Aorta (tissue), 5 donors: ENCODE results near the gene MACROD2. TPM values are rescaled to one million over a fixed set of nuclear protein-coding genes. Genes with fewer than 3 reads are reported as not detected.
"Not testable (repeated sequence)": the region's sequence is repeated elsewhere in the genome, so short reads cannot be mapped to it uniquely, and the experiment has no call there.

Experiments used
- ATAC-seq: fragments of 200-7000 bp; cut with Tn5 transposase; one replicate; pipeline ENCODE4 v1.9.1; 2022; ENCODE audit warnings: moderate library complexity; ENCODE audit not compliant: low FRiP score
- DNase-seq, 2 donors: peaks; one replicate each; pipeline ENCODE4 v3.0.0-alpha.2; 2020
- H3K27ac ChIP-seq, 2 donors: one replicate each; pipeline ENCODE4 v1.5.1; 2013; ENCODE audit warnings: low read length in 2 of 2, mild to moderate bottlenecking in 2 of 2, moderate library complexity in 2 of 2, control low read depth in 1 of 2, inconsistent platforms in 1 of 2, low read depth in 1 of 2
- H3K27me3 ChIP-seq, 2 donors: one replicate each; pipeline ENCODE4 v1.6.1; 2013; ENCODE audit warnings: control low read depth in 1 of 2, low read length in 1 of 2, mild to moderate bottlenecking in 1 of 2, moderate library complexity in 1 of 2; ENCODE audit not compliant: insufficient read depth in 2 of 2, control insufficient read depth in 1 of 2
- H3K36me3 ChIP-seq, 2 donors: one replicate each; pipeline ENCODE4 v1.6.1; 2013; ENCODE audit warnings: control low read depth in 1 of 2, low read length in 1 of 2, mild to moderate bottlenecking in 1 of 2; ENCODE audit not compliant: insufficient read depth in 2 of 2, control insufficient read depth in 1 of 2
- H3K4me1 ChIP-seq, 2 donors: one replicate each; pipeline ENCODE4 v1.6.1; 2013; ENCODE audit warnings: low read length in 2 of 2, control low read depth in 1 of 2, mild to moderate bottlenecking in 1 of 2, moderate library complexity in 1 of 2; ENCODE audit not compliant: insufficient read depth in 2 of 2, control insufficient read depth in 1 of 2
- H3K4me3 ChIP-seq, 2 donors: one replicate each; pipeline ENCODE4 v1.5.1; 2013; ENCODE audit warnings: low read length in 2 of 2, control low read depth in 1 of 2, mild to moderate bottlenecking in 1 of 2
- H3K9me3 ChIP-seq: one replicate; pipeline ENCODE4 v1.6.1; 2013; ENCODE audit warnings: mild to moderate bottlenecking, low read length; ENCODE audit not compliant: control insufficient read depth
- WGBS, 2 donors: extraction: QIAGEN DNeasy Blood & Tissue Kit; methylation state at CpG; one replicate each; pipeline ENCODE4 v1.1.7; 2013; 5-methylcytosine and 5-hydroxymethylcytosine counted together
- intact Hi-C, 2 donors: fragments of 100-400 bp; cut with DNase I; formaldehyde crosslinking; loops; one replicate each; pipeline versions ENCODE4 v1.14.2 to v1.15.0; 2022
- polyA plus RNA-seq, 2 donors: library from polyadenylated mRNA; stranded (reverse); fragments of 200-250 nt; gene quantifications; one replicate each; pipeline ENCODE4 v1.2.3, GENCODE V29; 2013
- total RNA-seq, 2 donors: library from RNA; stranded (reverse); fragmentation: NEBNext Ultra II Directional; extraction: Animal tissue kit (Norgen Biotek cat#: 25700); gene quantifications; one replicate each; pipeline ENCODE4 v1.2.1, GENCODE V29; 2021
- donor health status: healthy with polysubstance abuse.
- donor health status: Bipolar disorder and iron deficiency.
- donor health status: DM: no; HTN: no; CAD: no.
- donor health status: DM: no; HTN: no; CAD: no.
- donor health status: DM: yes; HTN: yes; CAD: no.

Gene MACROD2
- total and polyA plus RNA-seq, 4 donors = 0.90 to 11.2 (median 4.8) TPM

GRCh38 chr20:15535863-15536262 lies 1540.5 kb downstream of the MACROD2 start:
- H3K36me3 ChIP-seq = no peaks in the 10 kb centered on the region
- WGBS, 2 donors = 90 to 93% methylated on average over 3 of the region's 3 CpGs
- no peaks in the 10 kb centered on the region for H3K4me1 ChIP-seq
- no peak overlapping the region for H3K4me3 ChIP-seq
- H3K9me3 ChIP-seq = no peaks in the 10 kb centered on the region
- H3K27ac ChIP-seq = no peak overlapping the region
- H3K27me3 ChIP-seq = no peaks in the 10 kb centered on the region
- no peak for ATAC-seq
- intact Hi-C loops = no loop called here
- DNase-seq = no peak

- 93 to 100% methylated on average over 1 of the region's 1 CpG for WGBS, 2 donors
These were observed 1541.9 kb downstream of the MACROD2 start for GRCh38 chr20:15537200-15537599.

GRCh38 chr20:15542655-15543054 lies 1547.3 kb downstream of the MACROD2 start:
- no peak for ATAC-seq
- Histone ChIP-seq H3K36me3 (no peaks in the 10 kb centered on the region), H3K4me1 (peaks cover 2 to 4% of the 10 kb centered on the region in 2 donors), H3K4me3 (no peak overlapping the region), H3K27me3 (no peaks in the 10 kb centered on the region), H3K9me3 (no peaks in the 10 kb centered on the region), H3K27ac (no peak overlapping the region)
- intact Hi-C loops = no loop called here
- no peak for DNase-seq
- WGBS, 2 donors = 94 to 95% methylated on average over 5 of the region's 5 CpGs

More at GRCh38 chr20:15537200-15537599, 1541.9 kb downstream of the MACROD2 start:
- ATAC-seq, H3K4me3 ChIP-seq, H3K27me3 ChIP-seq, H3K36me3 ChIP-seq, intact Hi-C loops, H3K4me1 ChIP-seq, DNase-seq, H3K27ac ChIP-seq, H3K9me3 ChIP-seq: not testable (repeated sequence)

- Histone ChIP-seq H3K27ac (no peak overlapping the region), H3K27me3 (no peaks in the 10 kb centered on the region), H3K9me3 (no peaks in the 10 kb centered on the region), H3K4me1 (peaks cover 2 to 4% of the 10 kb centered on the region in 2 donors), H3K4me3 (no peak overlapping the region), H3K36me3 (no peaks in the 10 kb centered on the region)
- WGBS, 2 donors = 24 to 27% methylated on average over 2 of the region's 2 CpGs
- DNase-seq = no peak
- intact Hi-C loops = no loop called here
- no peak for ATAC-seq
These were observed 1549.4 kb downstream of the MACROD2 start for GRCh38 chr20:15544742-15545141.

GRCh38 chr20:15546525-15547023 lies 1551.3 kb downstream of the MACROD2 start:
- intact Hi-C loops = no loop called here
- peaks cover 2% of the 10 kb centered on the region for H3K9me3 ChIP-seq
- WGBS, 2 donors = 90 to 96% methylated on average over 2 of the region's 2 CpGs
- H3K36me3 ChIP-seq = no peaks in the 10 kb centered on the region
- no peaks in the 10 kb centered on the region for H3K27me3 ChIP-seq
- H3K4me1 ChIP-seq = peaks cover 2 to 4% of the 10 kb centered on the region in 2 donors
- H3K4me3 ChIP-seq = no peak overlapping the region
- ATAC-seq (no peak), DNase-seq (no peak)
- H3K27ac ChIP-seq = no peak overlapping the region

- no peak for DNase-seq
- intact Hi-C loops = no loop called here
- peaks cover 2 to 4% of the 10 kb centered on the region in 2 donors for H3K4me1 ChIP-seq
These were observed 1551.8 kb downstream of the MACROD2 start for GRCh38 chr20:15547119-15547518.

GRCh38 chr20:15550116-15550870 lies 1555.0 kb downstream of the MACROD2 start:
- Histone ChIP-seq H3K36me3 (no peaks in the 10 kb centered on the region), H3K27me3 (no peaks in the 10 kb centered on the region), H3K4me1 (no peaks in the 10 kb centered on the region), H3K9me3 (peaks cover 4% of the 10 kb centered on the region), H3K4me3 (no peak overlapping the region), H3K27ac (no peak overlapping the region)
- no peak for DNase-seq
- WGBS, 2 donors = 91 to 95% methylated on average over 2 of the region's 2 CpGs
- no peak for ATAC-seq
- intact Hi-C loops = no loop called here

More at GRCh38 chr20:15547119-15547518, 1551.8 kb downstream of the MACROD2 start:
- WGBS, 2 donors = 36% methylated on average over 3 of the region's 3 CpGs
- H3K4me3 ChIP-seq = no peak overlapping the region
- H3K36me3 ChIP-seq = no peaks in the 10 kb centered on the region
- H3K27ac ChIP-seq = no peak overlapping the region
- no peak for ATAC-seq
- H3K9me3 ChIP-seq = peaks cover 2% of the 10 kb centered on the region
- no peaks in the 10 kb centered on the region for H3K27me3 ChIP-seq

GRCh38 chr20:15555913-15556312 lies 1560.6 kb downstream of the MACROD2 start:
- Histone ChIP-seq H3K27me3 (no peaks in the 10 kb centered on the region), H3K27ac (no peak overlapping the region), H3K4me3 (no peak overlapping the region), H3K4me1 (no peaks in the 10 kb centered on the region), H3K36me3 (no peaks in the 10 kb centered on the region), H3K9me3 (peaks cover 4% of the 10 kb centered on the region)
- 34 to 35% methylated on average over 2 of the region's 2 CpGs for WGBS, 2 donors
- intact Hi-C loops = no loop called here
- DNase-seq = no peak
- ATAC-seq = no peak

GRCh38 chr20:15556869-15557268 lies 1561.6 kb downstream of the MACROD2 start:
- no peaks in the 10 kb centered on the region for H3K4me1 ChIP-seq
- intact Hi-C loops = no loop called here
- 68 to 88% methylated on average over 1 of the region's 1 CpG for WGBS, 2 donors
- no peaks in the 10 kb centered on the region for H3K36me3 ChIP-seq
- no peak for ATAC-seq
- peaks cover 3% of the 10 kb centered on the region for H3K9me3 ChIP-seq
- no peaks in the 10 kb centered on the region for H3K27me3 ChIP-seq
- no peak for DNase-seq
- H3K4me3 ChIP-seq = peak overlapping the region in 1 of 2 donors; percentile 8
- H3K27ac ChIP-seq = no peak overlapping the region
